NAMALWA (cell line): ENCODE measurements around the gene CAPN7.
A peak's percentile ranks its signal among the peaks of the same experiment; 100 is the strongest.
"Not testable (repeated sequence)": the region's sequence is repeated elsewhere in the genome, so short reads cannot be mapped to it uniquely, and the experiment has no call there.

Experiments used
- DNase-seq: peaks from one replicate; pipeline ENCODE4 v3.0.0-alpha.2; 2015; ENCODE audit warnings: low spot score

CAPN7 gene

GRCh38 chr3:15205934-15206661 is at the start of gene CAPN7:
TSS of gene CAPN7 (plus strand) at chr3:15206246. CDS start at chr3:15206496, 250 bp downstream.
- peak; percentile 97 for DNase-seq

- DNase-seq = no peak
These were observed 48.6 kb upstream of the CAPN7 start for GRCh38 chr3:15157441-15157840.

GRCh38 chr3:15159501-15160136 is 46.4 kb upstream of the CAPN7 start:
- no peak for DNase-seq

GRCh38 chr3:15160662-15161061 is 45.4 kb upstream of the CAPN7 start:
- no peak for DNase-seq

GRCh38 chr3:15161133-15161532 is 44.9 kb upstream of the CAPN7 start:
- no peak for DNase-seq

GRCh38 chr3:15163656-15164055 is 42.4 kb upstream of the CAPN7 start:
- DNase-seq = not testable (repeated sequence)

- DNase-seq = no peak
These were observed 41.7 kb upstream of the CAPN7 start for GRCh38 chr3:15164340-15164739.

GRCh38 chr3:15165061-15165460 is 41.0 kb upstream of the CAPN7 start:
- no peak for DNase-seq

- DNase-seq = not testable (repeated sequence)
These were observed 39.7 kb upstream of the CAPN7 start for GRCh38 chr3:15166391-15166790.

- no peak for DNase-seq
These were observed 35.0 kb upstream of the CAPN7 start for GRCh38 chr3:15171096-15171495.

- DNase-seq = no peak
These were observed 33.2 kb upstream of the CAPN7 start for GRCh38 chr3:15172806-15173205.

- DNase-seq = no peak
These were observed 31.1 kb upstream of the CAPN7 start for GRCh38 chr3:15174953-15175352.

- DNase-seq = no peak
These were observed 30.4 kb upstream of the CAPN7 start for GRCh38 chr3:15175605-15176004.

- DNase-seq = peak; percentile 74
These were observed 25.9 kb upstream of the CAPN7 start for GRCh38 chr3:15180042-15180611.

GRCh38 chr3:15181511-15181910 is 24.5 kb upstream of the CAPN7 start:
- DNase-seq = no peak

- DNase-seq = no peak
These were observed 24.1 kb upstream of the CAPN7 start for GRCh38 chr3:15181963-15182362.

- DNase-seq = no peak
These were observed 23.0 kb upstream of the CAPN7 start for GRCh38 chr3:15183011-15183410.

GRCh38 chr3:15185404-15185803 is 20.6 kb upstream of the CAPN7 start:
- DNase-seq = no peak

- no peak for DNase-seq
These were observed 20.0 kb upstream of the CAPN7 start for GRCh38 chr3:15186101-15186476.

- not testable (repeated sequence) for DNase-seq
These were observed 19.4 kb upstream of the CAPN7 start for GRCh38 chr3:15186477-15187164.

- DNase-seq = no peak
These were observed 8.6 kb upstream of the CAPN7 start for GRCh38 chr3:15197340-15198029.

- DNase-seq = no peak
These were observed 7.4 kb upstream of the CAPN7 start for GRCh38 chr3:15198686-15199085.
